Measurements from ENCODE around the gene CSTB.
A peak's percentile ranks its signal among the peaks of the same experiment; 100 is the strongest.

Gene CSTB

DNA sequence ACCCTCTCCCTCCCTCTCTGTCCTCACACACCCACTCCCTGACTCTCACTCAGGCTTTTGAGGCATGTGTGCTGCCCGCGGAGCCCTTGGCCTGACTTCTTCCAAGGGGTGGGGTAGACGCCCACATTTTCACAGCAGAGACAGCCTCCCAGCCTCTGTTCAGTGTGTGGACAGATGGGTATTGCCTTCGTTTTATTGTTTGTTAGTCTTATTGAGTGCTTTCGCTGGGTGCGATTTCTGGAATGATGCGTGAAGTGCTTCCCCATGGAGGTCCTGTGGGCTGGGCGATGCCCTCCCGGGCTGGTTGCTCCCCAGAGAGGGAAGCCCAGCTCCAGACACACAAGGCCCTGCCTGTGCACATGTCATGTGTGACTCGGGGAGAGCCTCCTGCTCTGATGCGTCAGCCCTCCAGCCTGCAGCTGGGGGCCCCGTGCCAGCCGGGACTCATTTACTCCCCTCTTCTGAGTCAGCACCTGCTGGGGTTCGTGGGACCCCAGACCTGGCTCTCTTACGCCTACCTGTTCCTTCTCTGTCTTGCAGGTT, 42.5 kb downstream of the CSTB start:
- no peak for DNase-seq (ENCODE audit: extremely low read depth in 1 of 2, low read depth in 1 of 2)

DNA sequence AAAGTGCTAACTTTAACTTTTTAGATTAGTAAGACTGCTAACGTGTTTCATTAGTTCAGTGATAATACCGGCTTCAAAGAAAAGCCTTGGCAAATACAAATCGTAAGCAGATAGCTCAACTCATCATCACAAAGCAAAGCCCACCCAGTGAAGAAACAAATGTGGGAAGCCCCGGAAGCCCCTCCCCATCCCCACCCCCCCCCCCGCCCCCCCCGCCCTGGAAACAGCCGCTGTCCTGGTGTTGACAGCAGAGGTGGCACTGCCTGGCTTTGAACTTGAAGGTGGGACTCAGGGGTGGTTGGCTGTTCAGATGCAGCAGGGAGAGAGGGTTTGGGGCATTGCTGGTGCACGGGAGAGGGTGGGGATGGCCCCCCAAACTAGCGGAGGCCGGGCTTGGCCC, 43.0 kb downstream of the CSTB start:
- DNase-seq (ENCODE audit: extremely low read depth in 1 of 2, low read depth in 1 of 2): no peak

DNA sequence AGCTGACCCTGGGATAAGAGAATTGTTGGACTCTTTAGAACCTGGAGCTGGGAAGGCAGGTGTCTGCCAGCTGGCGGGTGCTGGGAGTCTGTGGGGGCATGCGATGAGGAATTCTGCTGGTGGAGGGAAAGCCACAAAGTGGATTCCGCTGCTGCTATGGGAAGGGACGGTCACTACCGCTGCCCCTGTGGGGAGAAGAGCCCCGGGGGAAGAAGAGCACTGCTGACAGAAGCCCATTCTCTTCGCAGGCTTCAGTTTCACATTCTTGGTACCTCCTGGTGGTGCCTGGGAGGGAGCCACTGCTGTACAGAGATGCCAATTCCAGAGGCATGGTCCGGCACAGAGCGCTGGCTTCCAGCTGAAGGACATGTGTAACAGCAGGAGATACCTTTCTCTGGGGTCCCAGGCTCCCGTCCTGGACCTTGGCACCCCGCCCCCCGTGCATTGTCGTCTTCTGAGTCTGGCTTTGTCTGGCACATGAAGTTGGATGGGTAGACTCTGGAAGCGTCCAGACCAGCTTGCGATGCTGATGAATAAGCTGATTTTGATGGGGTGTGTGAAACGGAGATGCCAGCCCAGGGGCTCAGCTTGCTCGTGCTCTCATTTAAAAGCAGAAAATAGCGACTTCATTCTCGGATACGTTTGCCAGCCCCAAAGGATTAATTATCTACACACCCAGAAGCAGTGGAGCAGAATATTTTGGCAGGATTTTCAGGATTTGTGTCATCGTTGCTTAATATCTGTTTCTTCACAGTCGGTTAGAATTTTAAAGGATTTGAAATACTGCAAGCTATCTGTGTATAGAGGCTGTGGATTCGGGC, 44.0 kb downstream of the CSTB start:
- DNase-seq (ENCODE audit: extremely low read depth in 1 of 2, low read depth in 1 of 2): no peak

GRCh38 chr21:43731476-43731875, 44.6 kb downstream of the CSTB start:
- DNase-seq (ENCODE audit: extremely low read depth in 1 of 2, low read depth in 1 of 2): no peak

- peak; percentile 55 to 66 for DNase-seq (ENCODE audit: extremely low read depth in 1 of 2, low read depth in 1 of 2)
Observed at GRCh38 chr21:43728467-43729390, 47.4 kb downstream of the CSTB start.

DNA sequence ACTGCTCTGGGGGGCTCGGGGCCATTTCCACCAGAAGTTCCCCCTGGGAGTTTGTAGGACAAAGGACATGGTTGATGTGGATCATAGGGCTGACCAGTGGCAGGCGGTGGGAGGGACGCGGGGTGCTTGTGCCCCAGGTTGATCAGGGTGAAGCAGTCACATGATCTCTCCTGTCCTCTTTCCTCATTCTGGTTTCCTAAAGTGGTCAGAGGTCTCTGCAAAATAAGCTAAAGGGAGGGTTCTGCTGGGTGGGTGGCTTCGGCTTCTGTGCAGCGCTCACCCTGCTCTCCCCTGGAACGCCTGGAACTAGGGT, 48.0 kb downstream of the CSTB start:
- no peak for DNase-seq (ENCODE audit: extremely low read depth in 1 of 2, low read depth in 1 of 2)

GRCh38 chr21:43727519-43728153, 48.5 kb downstream of the CSTB start:
- no peak for DNase-seq (ENCODE audit: extremely low read depth in 1 of 2, low read depth in 1 of 2)

DNA sequence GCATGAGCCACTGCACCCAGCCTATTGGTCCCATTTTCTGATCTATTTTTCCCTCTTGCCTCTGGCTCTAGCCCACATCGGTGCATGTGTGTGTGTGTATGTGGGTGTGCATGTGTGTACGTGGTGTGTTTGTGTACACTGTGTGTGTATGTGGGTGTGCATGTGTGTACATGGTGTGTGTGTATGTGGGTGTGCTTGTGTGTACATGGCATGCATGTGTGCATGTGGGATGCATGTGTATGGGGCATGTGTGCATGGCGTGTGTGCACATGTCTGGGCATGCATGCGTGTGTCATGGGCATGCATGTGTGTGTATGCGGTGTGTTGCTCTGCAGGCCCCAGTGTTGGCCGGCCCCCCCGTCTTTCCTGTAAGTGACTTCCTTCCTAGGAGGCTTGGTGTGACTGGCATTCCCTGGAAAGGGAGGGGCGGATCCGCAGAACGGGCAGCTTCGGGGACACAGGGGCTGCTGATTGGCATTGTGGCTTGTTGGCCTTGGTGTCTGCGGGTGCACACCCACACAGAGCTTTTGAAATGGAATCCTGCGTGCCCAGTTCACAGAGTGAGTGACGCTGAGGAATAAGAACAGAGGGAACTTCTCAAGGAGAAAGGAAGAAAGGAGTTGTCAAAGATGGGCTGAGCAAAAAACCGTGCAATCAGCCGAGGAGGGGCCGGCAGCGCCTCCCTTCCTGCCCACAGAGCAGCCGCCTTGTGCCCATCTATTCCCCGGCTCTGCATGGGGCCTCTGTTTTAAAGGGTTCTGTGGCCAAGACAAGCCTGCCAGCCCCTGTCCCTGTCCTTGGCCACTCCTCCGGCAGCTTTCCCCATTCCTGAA, 49.2 kb downstream of the CSTB start:
- DNase-seq (ENCODE audit: extremely low read depth in 1 of 2, low read depth in 1 of 2): no peak

Data from activated CD8-positive, alpha-beta memory T cell treated with anti-CD3 and anti-CD28 coated beads for 1 hour (primary cell).